WERI-Rb-1 (cell line): Measurements from ENCODE around the gene F11R.
"Not testable (repeated sequence)": the region's sequence is repeated elsewhere in the genome, so short reads cannot be mapped to it uniquely, and the experiment has no call there.

Experiments used
- DNase-seq: peaks from one replicate; pipeline ENCODE4 v3.0.0-alpha.2; 2020
- H3K27ac ChIP-seq: fragments of 250-450 bp; sonication (Bioruptor Pico); 2 replicates; pipeline ENCODE4 v1.5.1; 2020; ENCODE audit warnings: mild to moderate bottlenecking, moderate library complexity
- H3K27me3 ChIP-seq: fragments of 250-450 bp; sonication (Bioruptor Pico); 2 replicates; pipeline ENCODE4 v1.5.1; 2021; ENCODE audit warnings: mild to moderate bottlenecking, low read depth, moderate library complexity; ENCODE audit not compliant: insufficient read depth, severe bottlenecking
- H3K36me3 ChIP-seq: fragments of 250-450 bp; sonication (Bioruptor Pico); 2 replicates; pipeline ENCODE4 v1.5.1; 2020; ENCODE audit warnings: mild to moderate bottlenecking, moderate library complexity
- H3K4me3 ChIP-seq: 2 replicates; pipeline ENCODE4 v1.5.1; 2011; ENCODE audit warnings: low read depth, mild to moderate bottlenecking, control low read depth, low read length
- H3K9me3 ChIP-seq: fragments of 250-450 bp; sonication (Bioruptor Pico); 2 replicates; pipeline ENCODE4 v1.5.1; 2021; ENCODE audit warnings: mild to moderate bottlenecking, moderate library complexity; ENCODE audit not compliant: severe bottlenecking
- CTCF ChIP-seq: IDR thresholded peaks from 2 replicates; pipeline ENCODE4 v1.5.1; 2011; ENCODE audit warnings: low read depth, mild to moderate bottlenecking, control low read depth, inconsistent platforms, low read length

F11R gene

GRCh38 chr1:160953030-160953429 lies 67.9 kb downstream of the F11R start:
- Histone ChIP-seq H3K27me3 (peaks cover 45% of the 10 kb centered on the region), H3K4me3 (no peak overlapping the region), H3K27ac (no peak overlapping the region), H3K9me3 (no peaks in the 10 kb centered on the region), H3K36me3 (no peaks in the 10 kb centered on the region)
- no peak for DNase-seq
- TF ChIP-seq CTCF: no peak

DNA sequence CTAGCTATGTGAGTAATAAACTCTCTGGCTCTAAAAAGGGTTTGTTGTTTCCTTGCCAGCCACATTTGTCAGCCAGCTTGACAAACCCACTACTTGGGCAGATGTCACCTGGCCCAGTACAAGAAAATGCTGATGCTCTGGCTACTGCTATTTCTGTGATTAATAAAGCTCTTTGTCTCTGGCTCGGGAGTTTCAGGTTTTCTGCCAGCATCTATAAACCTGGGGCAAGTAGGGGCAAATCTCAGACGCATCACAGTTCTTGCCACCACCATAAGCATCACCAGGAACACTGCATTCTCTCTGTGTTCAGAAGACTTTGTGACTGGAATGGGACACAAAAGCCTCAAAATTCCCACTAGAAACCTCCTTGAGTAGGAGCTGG lies 68.8 kb downstream of the F11R start:
- Histone ChIP-seq H3K9me3 (no peaks in the 10 kb centered on the region), H3K4me3 (no peak overlapping the region), H3K36me3 (no peaks in the 10 kb centered on the region), H3K27me3 (peaks cover 41% of the 10 kb centered on the region), H3K27ac (no peak overlapping the region)
- DNase-seq: no peak
- no peak for TF ChIP-seq CTCF

DNA sequence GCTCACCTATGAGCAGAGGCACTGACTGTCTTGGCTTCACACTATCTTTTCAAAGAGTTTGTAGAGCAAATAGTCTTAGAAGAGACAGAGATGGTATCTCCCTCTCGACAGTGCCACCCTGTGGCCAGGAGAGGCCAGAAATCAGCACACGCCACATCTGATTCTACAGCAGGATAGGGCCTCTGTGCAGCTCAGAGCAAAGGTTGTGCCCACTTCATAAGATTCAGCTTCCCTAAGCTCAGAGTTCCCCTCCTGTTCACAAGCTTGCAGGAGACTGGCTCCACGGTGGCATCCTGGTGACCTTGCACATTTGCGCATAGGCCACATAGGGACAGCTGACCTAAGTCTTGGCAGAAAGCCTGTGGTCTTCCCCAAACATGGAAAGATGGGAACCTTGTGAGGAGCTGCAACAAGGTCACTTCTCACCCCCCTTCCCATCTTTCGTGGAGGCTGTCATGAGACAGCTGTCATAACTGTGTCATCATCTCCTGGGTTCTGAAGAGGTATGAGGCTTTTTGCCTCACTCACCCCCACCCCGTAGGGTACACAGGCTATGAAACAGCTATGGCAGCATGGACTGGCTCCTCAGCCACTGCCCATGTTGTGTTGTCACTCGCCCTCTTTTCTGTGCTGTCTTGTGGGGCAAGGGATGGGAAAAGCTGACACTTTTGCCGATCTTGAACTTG lies 69.4 kb downstream of the F11R start:
- Histone ChIP-seq H3K27ac (no peak overlapping the region), H3K9me3 (no peaks in the 10 kb centered on the region), H3K36me3 (no peaks in the 10 kb centered on the region), H3K27me3 (peaks cover 35% of the 10 kb centered on the region), H3K4me3 (no peak overlapping the region)
- DNase-seq: peak; percentile 76
- TF ChIP-seq CTCF: peak; percentile 97

GRCh38 chr1:160950657-160951056 lies 70.3 kb downstream of the F11R start:
- no peak overlapping the region for H3K27ac ChIP-seq

DNA sequence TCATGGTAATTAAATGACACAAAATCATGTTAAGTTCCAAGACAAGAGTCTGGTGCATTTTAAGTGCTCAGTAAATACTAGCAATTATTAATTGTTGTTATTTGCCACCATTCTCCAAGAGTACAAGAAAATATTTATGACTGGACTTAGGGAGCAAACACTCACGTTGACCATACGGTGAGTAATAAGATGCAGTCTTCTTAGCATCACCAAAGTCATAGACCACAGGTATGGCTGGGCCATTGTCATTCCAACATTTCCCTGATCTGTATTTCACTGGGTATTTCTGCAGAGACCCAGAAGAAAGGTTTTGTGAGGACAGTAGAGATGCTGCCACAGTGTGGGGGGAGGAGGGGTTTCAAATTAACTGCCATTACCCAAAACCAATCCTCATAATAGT lies 71.1 kb downstream of the F11R start:
- TF ChIP-seq CTCF: no peak
- H3K27ac ChIP-seq: no peak overlapping the region
- no peak for DNase-seq
- no peak overlapping the region for H3K4me3 ChIP-seq
- peaks cover 39% of the 10 kb centered on the region for H3K27me3 ChIP-seq
- no peaks in the 10 kb centered on the region for H3K36me3 ChIP-seq
- no peaks in the 10 kb centered on the region for H3K9me3 ChIP-seq

More at GRCh38 chr1:160950657-160951056, 70.3 kb downstream of the F11R start:
- no peak for DNase-seq
- TF ChIP-seq CTCF: no peak
- no peak overlapping the region for H3K4me3 ChIP-seq
- H3K27me3 ChIP-seq: peaks cover 33% of the 10 kb centered on the region
- H3K9me3 ChIP-seq: no peaks in the 10 kb centered on the region
- no peaks in the 10 kb centered on the region for H3K36me3 ChIP-seq

- peak; percentile 61 for DNase-seq
- H3K27ac ChIP-seq: not testable (repeated sequence)
Measured at GRCh38 chr1:160949216-160949880, 71.6 kb downstream of the F11R start.

DNA sequence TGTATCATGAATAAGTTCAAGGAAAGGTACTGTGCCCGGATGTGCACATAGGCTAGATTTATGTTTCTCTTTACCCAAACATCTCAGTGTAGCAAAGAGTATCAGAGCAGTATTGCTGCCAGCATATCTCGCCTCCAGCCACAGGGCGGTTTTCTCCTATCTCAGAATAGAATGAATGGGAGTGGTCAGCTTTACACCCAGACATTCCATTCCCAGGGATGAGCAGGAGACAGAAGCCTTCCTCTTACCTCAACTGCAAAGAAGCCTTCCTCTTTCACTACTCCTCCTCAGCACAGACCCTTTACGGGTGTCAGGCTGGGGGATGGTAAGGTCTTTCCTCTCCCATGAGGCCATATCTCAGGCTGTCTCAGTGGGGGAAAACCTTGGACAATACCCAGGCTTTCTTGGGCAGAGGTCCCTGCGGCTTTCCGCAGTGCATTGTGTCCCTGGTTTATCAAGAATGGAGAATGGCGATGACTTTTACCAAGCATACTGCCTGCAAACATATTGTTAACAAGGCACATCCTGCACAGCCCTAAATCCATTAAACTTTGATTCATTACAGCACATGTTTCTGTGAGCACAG lies 73.7 kb downstream of the F11R start:
- H3K27me3 ChIP-seq: peaks cover 32% of the 10 kb centered on the region
- not testable (repeated sequence) for DNase-seq, H3K4me3 ChIP-seq

More at GRCh38 chr1:160949216-160949880, 71.6 kb downstream of the F11R start:
- H3K27me3 ChIP-seq: peaks cover 38% of the 10 kb centered on the region
- H3K36me3 ChIP-seq, H3K9me3 ChIP-seq, H3K4me3 ChIP-seq: not testable (repeated sequence)

DNA sequence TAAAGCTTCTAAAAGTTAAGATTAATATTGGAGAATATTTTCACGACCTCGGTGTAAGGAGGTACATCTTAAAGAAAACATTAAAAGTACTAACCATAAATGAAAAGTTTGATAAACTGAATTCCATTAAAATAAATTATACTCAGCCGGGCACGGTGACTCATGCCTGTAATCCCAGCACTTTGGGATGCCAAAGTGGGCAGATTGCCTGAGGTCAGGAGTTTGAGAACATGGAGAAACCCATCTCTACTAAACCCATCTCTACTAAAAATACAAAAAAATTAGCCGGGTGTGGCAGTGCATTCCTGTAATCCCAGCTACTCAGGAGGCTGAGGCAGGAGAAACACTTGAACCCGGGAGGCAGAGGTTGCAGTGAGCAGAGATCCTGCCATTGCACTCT lies 75.1 kb downstream of the F11R start:
- not testable (repeated sequence) for H3K9me3 ChIP-seq, H3K27ac ChIP-seq, DNase-seq, H3K4me3 ChIP-seq, H3K36me3 ChIP-seq
- peaks cover 40% of the 10 kb centered on the region for H3K27me3 ChIP-seq

More for the DNA sequence above, 73.7 kb downstream of the F11R start:
- not testable (repeated sequence) for H3K9me3 ChIP-seq, H3K36me3 ChIP-seq, H3K27ac ChIP-seq
